GM19351 (cell line): Measurements from ENCODE around the gene PLEKHG4B.
"Not testable (repeated sequence)": the region's sequence is repeated elsewhere in the genome, so short reads cannot be mapped to it uniquely, and the experiment has no call there.

Experiments
- ATAC-seq: cut with Tn5 transposase; IDR thresholded peaks from one replicate; pipeline ENCODE4 v1.9.1; 2021; ENCODE audit warnings: mild to moderate bottlenecking, moderate library complexity; ENCODE audit not compliant: unreplicated experiment

The PLEKHG4B gene

GRCh38 chr5:197892-198489 lies 106.0 kb downstream of the PLEKHG4B start:
- ATAC-seq, result no peak

- ATAC-seq, result no peak
These were observed 106.7 kb downstream of the PLEKHG4B start for GRCh38 chr5:198516-199196.

GRCh38 chr5:199197-199949 lies 107.4 kb downstream of the PLEKHG4B start:
- ATAC-seq, result no peak

GRCh38 chr5:199950-200645 lies 108.1 kb downstream of the PLEKHG4B start:
- ATAC-seq, result no peak

GRCh38 chr5:200985-201384 lies 109.0 kb downstream of the PLEKHG4B start:
- ATAC-seq, result no peak

- no peak for ATAC-seq
These were observed 109.7 kb downstream of the PLEKHG4B start for GRCh38 chr5:201672-202071.

GRCh38 chr5:203246-203930 lies 111.4 kb downstream of the PLEKHG4B start:
- no peak for ATAC-seq

- no peak for ATAC-seq
These were observed 112.0 kb downstream of the PLEKHG4B start for GRCh38 chr5:204001-204400.

- ATAC-seq, result no peak
These were observed 112.5 kb downstream of the PLEKHG4B start for GRCh38 chr5:204462-204861.

GRCh38 chr5:204966-205670 lies 113.2 kb downstream of the PLEKHG4B start:
- ATAC-seq, result no peak

GRCh38 chr5:206406-206805 lies 114.4 kb downstream of the PLEKHG4B start:
- no peak for ATAC-seq

- no peak for ATAC-seq
These were observed 115.1 kb downstream of the PLEKHG4B start for GRCh38 chr5:206927-207536.

GRCh38 chr5:207599-207998 lies 115.6 kb downstream of the PLEKHG4B start:
- no peak for ATAC-seq

- ATAC-seq, result no peak
These were observed 116.6 kb downstream of the PLEKHG4B start for GRCh38 chr5:208449-209114.

GRCh38 chr5:213803-214395 lies 121.9 kb downstream of the PLEKHG4B start:
- ATAC-seq, result no peak

- ATAC-seq, result not testable (repeated sequence)
These were observed 123.3 kb downstream of the PLEKHG4B start for GRCh38 chr5:215256-215655.

GRCh38 chr5:216076-216475 lies 124.1 kb downstream of the PLEKHG4B start:
- not testable (repeated sequence) for ATAC-seq

- peak; percentile 71 for ATAC-seq
These were observed 125.8 kb downstream of the PLEKHG4B start, which contains the start of the genes CCDC127 and SDHA for GRCh38 chr5:217494-218456. Gene CCDC127 (minus strand): TSS chr5:218153. CDS start chr5:216849, 1,304 bp downstream. Gene SDHA (plus strand): TSS chr5:218320. CDS start chr5:218356, 36 bp downstream.
